Measurements from ENCODE around the gene PGAP6.
A peak's percentile ranks its signal among the peaks of the same experiment; 100 is the strongest.

DNA sequence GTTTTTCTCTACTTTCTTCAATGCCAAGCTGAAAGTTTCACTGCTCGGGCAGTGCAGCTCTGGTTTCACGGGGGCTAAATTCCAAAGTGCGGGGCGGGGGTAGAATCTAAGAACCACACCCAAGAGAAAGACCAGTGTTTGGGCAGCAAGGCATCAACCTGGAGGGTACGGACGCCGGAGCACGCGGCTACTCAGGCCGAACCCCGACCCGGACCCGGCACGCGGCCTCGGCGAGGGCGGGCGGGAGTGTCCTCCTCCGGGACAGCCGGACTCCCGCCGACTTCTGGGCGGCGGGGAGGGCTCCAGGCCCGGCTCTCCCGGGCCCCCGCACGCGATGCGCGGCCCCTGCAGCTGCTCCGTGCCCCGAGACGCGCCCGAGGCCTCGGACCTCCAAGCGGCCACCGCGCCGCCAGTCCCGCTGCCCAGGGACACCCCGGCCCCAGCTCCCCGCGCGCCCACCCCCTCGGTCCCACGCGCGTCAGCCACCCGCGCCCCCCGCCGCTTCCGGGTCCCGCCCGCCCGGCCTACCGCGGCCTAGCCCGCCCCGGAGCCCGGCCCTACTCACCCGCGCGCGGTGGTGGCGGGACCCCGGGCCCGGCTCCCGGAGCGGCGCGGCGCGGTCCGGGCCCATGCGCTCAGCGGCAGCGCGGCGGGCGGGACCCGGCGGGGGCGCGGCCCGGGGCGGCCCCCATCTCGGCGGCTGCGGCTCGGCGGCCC lies 29.8 kb downstream of the PGAP6 start:
- TF ChIP-seq, protein P1, sequence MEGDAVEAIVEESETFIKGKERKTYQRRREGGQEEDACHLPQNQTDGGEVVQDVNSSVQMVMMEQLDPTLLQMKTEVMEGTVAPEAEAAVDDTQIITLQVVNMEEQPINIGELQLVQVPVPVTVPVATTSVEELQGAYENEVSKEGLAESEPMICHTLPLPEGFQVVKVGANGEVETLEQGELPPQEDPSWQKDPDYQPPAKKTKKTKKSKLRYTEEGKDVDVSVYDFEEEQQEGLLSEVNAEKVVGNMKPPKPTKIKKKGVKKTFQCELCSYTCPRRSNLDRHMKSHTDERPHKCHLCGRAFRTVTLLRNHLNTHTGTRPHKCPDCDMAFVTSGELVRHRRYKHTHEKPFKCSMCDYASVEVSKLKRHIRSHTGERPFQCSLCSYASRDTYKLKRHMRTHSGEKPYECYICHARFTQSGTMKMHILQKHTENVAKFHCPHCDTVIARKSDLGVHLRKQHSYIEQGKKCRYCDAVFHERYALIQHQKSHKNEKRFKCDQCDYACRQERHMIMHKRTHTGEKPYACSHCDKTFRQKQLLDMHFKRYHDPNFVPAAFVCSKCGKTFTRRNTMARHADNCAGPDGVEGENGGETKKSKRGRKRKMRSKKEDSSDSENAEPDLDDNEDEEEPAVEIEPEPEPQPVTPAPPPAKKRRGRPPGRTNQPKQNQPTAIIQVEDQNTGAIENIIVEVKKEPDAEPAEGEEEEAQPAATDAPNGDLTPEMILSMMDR (IDR thresholded peaks at IDR 0.05), result no peak
- TF ChIP-seq, protein P2, sequence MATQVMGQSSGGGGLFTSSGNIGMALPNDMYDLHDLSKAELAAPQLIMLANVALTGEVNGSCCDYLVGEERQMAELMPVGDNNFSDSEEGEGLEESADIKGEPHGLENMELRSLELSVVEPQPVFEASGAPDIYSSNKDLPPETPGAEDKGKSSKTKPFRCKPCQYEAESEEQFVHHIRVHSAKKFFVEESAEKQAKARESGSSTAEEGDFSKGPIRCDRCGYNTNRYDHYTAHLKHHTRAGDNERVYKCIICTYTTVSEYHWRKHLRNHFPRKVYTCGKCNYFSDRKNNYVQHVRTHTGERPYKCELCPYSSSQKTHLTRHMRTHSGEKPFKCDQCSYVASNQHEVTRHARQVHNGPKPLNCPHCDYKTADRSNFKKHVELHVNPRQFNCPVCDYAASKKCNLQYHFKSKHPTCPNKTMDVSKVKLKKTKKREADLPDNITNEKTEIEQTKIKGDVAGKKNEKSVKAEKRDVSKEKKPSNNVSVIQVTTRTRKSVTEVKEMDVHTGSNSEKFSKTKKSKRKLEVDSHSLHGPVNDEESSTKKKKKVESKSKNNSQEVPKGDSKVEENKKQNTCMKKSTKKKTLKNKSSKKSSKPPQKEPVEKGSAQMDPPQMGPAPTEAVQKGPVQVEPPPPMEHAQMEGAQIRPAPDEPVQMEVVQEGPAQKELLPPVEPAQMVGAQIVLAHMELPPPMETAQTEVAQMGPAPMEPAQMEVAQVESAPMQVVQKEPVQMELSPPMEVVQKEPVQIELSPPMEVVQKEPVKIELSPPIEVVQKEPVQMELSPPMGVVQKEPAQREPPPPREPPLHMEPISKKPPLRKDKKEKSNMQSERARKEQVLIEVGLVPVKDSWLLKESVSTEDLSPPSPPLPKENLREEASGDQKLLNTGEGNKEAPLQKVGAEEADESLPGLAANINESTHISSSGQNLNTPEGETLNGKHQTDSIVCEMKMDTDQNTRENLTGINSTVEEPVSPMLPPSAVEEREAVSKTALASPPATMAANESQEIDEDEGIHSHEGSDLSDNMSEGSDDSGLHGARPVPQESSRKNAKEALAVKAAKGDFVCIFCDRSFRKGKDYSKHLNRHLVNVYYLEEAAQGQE (IDR thresholded peaks at IDR 0.05; ENCODE audit: low read depth, low read length), result no peak
- TF ChIP-seq FOXM1 (IDR thresholded peaks at IDR 0.05; ENCODE audit: low read depth) (no peak), YY1 (IDR thresholded peaks at IDR 0.05; ENCODE audit: low read depth) (no peak), EP300 (IDR thresholded peaks at IDR 0.05; ENCODE audit: borderline replicate concordance in 1 of 2, low read depth in 1 of 2, low read length in 1 of 2) (no peak), JUND (IDR thresholded peaks at IDR 0.05) (no peak), RCOR1 (IDR thresholded peaks at IDR 0.05; ENCODE audit: low read length) (no peak), CHD2 (IDR thresholded peaks at IDR 0.05; ENCODE audit: low read length, partially characterized antibody) (no peak), NFIC (IDR thresholded peaks at IDR 0.05; ENCODE audit: borderline replicate concordance) (no peak), SMC3 (IDR thresholded peaks at IDR 0.05; ENCODE audit: low read depth, low read length) (no peak), MXI1 (IDR thresholded peaks at IDR 0.05; ENCODE audit: low read depth, low read length) (peak; percentile 43), TAF1 (IDR thresholded peaks at IDR 0.05; ENCODE audit: borderline replicate concordance, low read depth, low read length) (no peak), NRF1 (IDR thresholded peaks at IDR 0.05; ENCODE audit: low read depth, low read length) (no peak), RAD21 (IDR thresholded peaks at IDR 0.05; ENCODE audit: low read length) (no peak)

Measured in SK-N-SH (cell line).